ENCODE data around the gene PGAP3. TPM values are rescaled to one million over a fixed set of nuclear protein-coding genes. Genes with fewer than 3 reads are reported as not detected.

PGAP3 gene
- total RNA-seq, 1 donor from 2014 or later, result 24.9 TPM

GRCh38 chr17:39675390-39676082, 12.3 kb downstream of the PGAP3 start:
- Mint-ChIP-seq H3K27me3 (ENCODE audit: low read depth) (peaks cover 7% of the 10 kb centered on the region), H3K27ac (ENCODE audit: unreplicated experiment) (peak overlapping the region; percentile 86), H3K9me3 (ENCODE audit: low read depth) (no peaks in the 10 kb centered on the region), H3K4me1 (ENCODE audit: low read depth) (peaks cover 47% of the 10 kb centered on the region), H3K4me3 (ENCODE audit: unreplicated experiment) (no peak overlapping the region), H3K36me3 (ENCODE audit: low read depth) (peaks cover under 1% of the 10 kb centered on the region)
- TF ChIP-seq CTCF (IDR thresholded peaks at IDR 0.05), result no peak
- no peak for DNase-seq (ENCODE audit: low spot score)

GRCh38 chr17:39674702-39675389, 13.0 kb downstream of the PGAP3 start:
- H3K4me1 Mint-ChIP-seq (ENCODE audit: low read depth), result peaks cover 45% of the 10 kb centered on the region
- H3K4me3 Mint-ChIP-seq (ENCODE audit: unreplicated experiment), result no peak overlapping the region
- DNase-seq (ENCODE audit: low spot score), result no peak

GRCh38 chr17:39674179-39674578, 13.7 kb downstream of the PGAP3 start:
- H3K4me3 Mint-ChIP-seq (ENCODE audit: unreplicated experiment), result no peak overlapping the region
- H3K36me3 Mint-ChIP-seq (ENCODE audit: low read depth), result no peaks in the 10 kb centered on the region
- H3K9me3 Mint-ChIP-seq (ENCODE audit: low read depth), result no peaks in the 10 kb centered on the region
- no peak overlapping the region for H3K27ac Mint-ChIP-seq (ENCODE audit: unreplicated experiment)
- peaks cover 12% of the 10 kb centered on the region for H3K27me3 Mint-ChIP-seq (ENCODE audit: low read depth)
- H3K4me1 Mint-ChIP-seq (ENCODE audit: low read depth), result peaks cover 42% of the 10 kb centered on the region
- no peak for TF ChIP-seq CTCF (IDR thresholded peaks at IDR 0.05)
- DNase-seq (ENCODE audit: low spot score), result no peak

More at GRCh38 chr17:39674702-39675389, 13.0 kb downstream of the PGAP3 start:
- Mint-ChIP-seq H3K27me3 (ENCODE audit: low read depth) (peaks cover 10% of the 10 kb centered on the region), H3K36me3 (ENCODE audit: low read depth) (no peaks in the 10 kb centered on the region), H3K9me3 (ENCODE audit: low read depth) (no peaks in the 10 kb centered on the region), H3K27ac (ENCODE audit: unreplicated experiment) (peak overlapping the region; percentile 51)
- no peak for TF ChIP-seq CTCF (IDR thresholded peaks at IDR 0.05)

- Mint-ChIP-seq H3K9me3 (ENCODE audit: low read depth) (no peaks in the 10 kb centered on the region), H3K36me3 (ENCODE audit: low read depth) (no peaks in the 10 kb centered on the region), H3K4me3 (ENCODE audit: unreplicated experiment) (no peak overlapping the region), H3K27me3 (ENCODE audit: low read depth) (peaks cover 15% of the 10 kb centered on the region), H3K27ac (ENCODE audit: unreplicated experiment) (no peak overlapping the region), H3K4me1 (ENCODE audit: low read depth) (peaks cover 40% of the 10 kb centered on the region)
- no peak for DNase-seq (ENCODE audit: low spot score)
- TF ChIP-seq CTCF (IDR thresholded peaks at IDR 0.05), result no peak
Observed at GRCh38 chr17:39673335-39674081, 14.3 kb downstream of the PGAP3 start.

Measured in chondrocyte (in vitro differentiated cells).